Measurements from ENCODE around the gene ATP6V0C. TPM values are rescaled to one million over a fixed set of nuclear protein-coding genes. Genes with fewer than 3 reads are reported as not detected.

The ATP6V0C gene
- total RNA-seq, 1 experiment from 2014 or later, result 67.4 TPM

DNA sequence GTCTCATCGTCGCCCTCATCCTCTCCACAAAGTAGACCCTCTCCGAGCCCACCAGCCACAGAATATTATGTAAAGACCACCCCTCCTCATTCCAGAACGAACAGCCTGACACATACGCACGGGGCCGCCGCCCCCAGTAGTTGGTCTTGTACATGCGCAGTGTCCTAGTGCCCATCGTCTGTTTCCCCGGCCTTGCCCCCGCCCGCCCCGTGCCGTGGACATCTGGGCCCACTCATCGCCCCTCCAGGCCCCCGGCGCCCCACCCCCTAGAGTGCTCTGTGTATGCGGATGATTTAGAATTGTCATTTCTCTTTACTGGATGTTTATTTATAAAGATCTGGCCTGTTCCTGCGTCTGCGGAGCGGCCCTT lies 5.9 kb downstream of the ATP6V0C start:
- H3K9me3 ChIP-seq (ENCODE audit: low read length), result no peaks in the 10 kb centered on the region
- H3K27ac ChIP-seq (ENCODE audit: low read length), result no peak overlapping the region
- intact Hi-C loops (cut with micrococcal nuclease), result no loop called here
- no peaks in the 10 kb centered on the region for H3K27me3 ChIP-seq (ENCODE audit: low read length)
- peak overlapping the region; percentile 44; the same call in 1 of the 2 replicates for H3K4me2 ChIP-seq (ENCODE audit: low read length)
- peaks cover 11% of the 10 kb centered on the region; the same call in 1 of the 2 replicates for H3K36me3 ChIP-seq (ENCODE audit: low read depth, low read length)
- peaks cover 32% of the 10 kb centered on the region for H3K4me1 ChIP-seq (ENCODE audit: insufficient read depth, low read length)
- no peak overlapping the region for H3K4me3 ChIP-seq (ENCODE audit: low read length)
- H3K79me2 ChIP-seq (ENCODE audit: low read length), result peaks cover 69% of the 10 kb centered on the region
- ATAC-seq, result no peak
- BruUV-seq (replicated peaks), result no TSS peak
- no peak overlapping the region for H3K9ac ChIP-seq (ENCODE audit: low read length)
- POLR2A ChIA-PET (ENCODE audit: unreplicated experiment), result no interaction called here
- no peak for TF ChIP-seq EZH2phosphoT487 (IDR thresholded peaks at IDR 0.05; ENCODE audit: borderline replicate concordance, low read length)
- no peak for TF ChIP-seq EZH2 (IDR thresholded peaks at IDR 0.05; ENCODE audit: low read length, unreplicated experiment)
- TF ChIP-seq, protein P1, sequence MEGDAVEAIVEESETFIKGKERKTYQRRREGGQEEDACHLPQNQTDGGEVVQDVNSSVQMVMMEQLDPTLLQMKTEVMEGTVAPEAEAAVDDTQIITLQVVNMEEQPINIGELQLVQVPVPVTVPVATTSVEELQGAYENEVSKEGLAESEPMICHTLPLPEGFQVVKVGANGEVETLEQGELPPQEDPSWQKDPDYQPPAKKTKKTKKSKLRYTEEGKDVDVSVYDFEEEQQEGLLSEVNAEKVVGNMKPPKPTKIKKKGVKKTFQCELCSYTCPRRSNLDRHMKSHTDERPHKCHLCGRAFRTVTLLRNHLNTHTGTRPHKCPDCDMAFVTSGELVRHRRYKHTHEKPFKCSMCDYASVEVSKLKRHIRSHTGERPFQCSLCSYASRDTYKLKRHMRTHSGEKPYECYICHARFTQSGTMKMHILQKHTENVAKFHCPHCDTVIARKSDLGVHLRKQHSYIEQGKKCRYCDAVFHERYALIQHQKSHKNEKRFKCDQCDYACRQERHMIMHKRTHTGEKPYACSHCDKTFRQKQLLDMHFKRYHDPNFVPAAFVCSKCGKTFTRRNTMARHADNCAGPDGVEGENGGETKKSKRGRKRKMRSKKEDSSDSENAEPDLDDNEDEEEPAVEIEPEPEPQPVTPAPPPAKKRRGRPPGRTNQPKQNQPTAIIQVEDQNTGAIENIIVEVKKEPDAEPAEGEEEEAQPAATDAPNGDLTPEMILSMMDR (conservative IDR thresholded peaks at IDR 0.05; ENCODE audit: low read depth, low read length), result no peak
- H3K9me2 ChIP-seq (replicated peaks; ENCODE audit: low read length), result no peaks in the 10 kb centered on the region
- CTCF ChIA-PET, result interaction anchor here (0.5 kb wide), 1 partner anchor 83 kb away, joined by 5 read pairs; no protein-coding TSS in a partner anchor
- no peak for DNase-seq
- H4K20me1 ChIP-seq (ENCODE audit: low read length), result peaks cover 38% of the 10 kb centered on the region
- H2AFZ ChIP-seq (ENCODE audit: low read length), result no peak overlapping the region
- no peaks in the 10 kb centered on the region for H3F3A ChIP-seq (ENCODE audit: low read length, unreplicated experiment)

DNA sequence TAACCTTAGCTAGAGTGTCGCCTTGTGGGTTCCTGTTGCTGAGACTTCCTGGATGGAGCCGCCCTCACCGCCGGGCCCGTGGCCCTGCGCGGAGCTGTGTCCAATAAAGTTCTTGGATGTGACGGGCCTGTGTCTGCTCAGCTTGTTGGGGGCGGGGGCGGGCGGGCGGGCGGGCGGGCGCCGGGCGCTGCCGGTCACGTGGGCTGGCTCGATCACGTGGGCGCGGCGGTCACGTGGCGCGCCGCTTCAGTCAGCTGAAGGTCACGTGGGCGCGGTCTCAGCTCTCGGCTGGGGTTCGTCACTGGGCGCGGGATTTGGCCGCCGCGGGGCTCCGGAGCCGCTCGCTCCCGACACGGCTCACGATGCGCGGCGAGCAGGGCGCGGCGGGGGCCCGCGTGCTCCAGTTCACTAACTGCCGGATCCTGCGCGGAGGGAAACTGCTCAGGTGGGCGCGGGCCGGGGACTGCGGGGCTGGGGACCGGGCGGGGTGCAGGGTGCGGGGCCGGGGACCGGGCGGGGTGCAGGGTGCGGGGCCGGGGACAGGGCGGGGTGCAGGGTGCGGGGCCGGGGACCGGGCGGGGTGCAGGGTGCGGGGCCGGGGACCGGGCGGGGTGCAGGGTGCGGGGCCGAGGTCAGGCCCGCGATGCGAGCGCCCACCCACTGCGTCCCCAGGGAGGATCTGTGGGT lies 6.5 kb downstream of the ATP6V0C start, which contains the start of gene AMDHD2:
AMDHD2 (plus strand) TSS at position 275 of the 687 bp plus-strand sequence; CDS start at position 363, 88 bp downstream.
- no peaks in the 10 kb centered on the region for H3K9me2 ChIP-seq (replicated peaks; ENCODE audit: low read length)
- peaks cover 11% of the 10 kb centered on the region; the same call in 1 of the 2 replicates for H3K36me3 ChIP-seq (ENCODE audit: low read depth, low read length)
- no peaks in the 10 kb centered on the region for H3K27me3 ChIP-seq (ENCODE audit: low read length)
- ATAC-seq (peak; percentile 78), DNase-seq (peak; percentile 82)
- H3K4me1 ChIP-seq (ENCODE audit: insufficient read depth, low read length), result peaks cover 28% of the 10 kb centered on the region
- peak within 1 kb of the TSS; percentile 78 for H3K4me3 ChIP-seq (ENCODE audit: low read length)
- no peaks in the 10 kb centered on the region for H3K9me3 ChIP-seq (ENCODE audit: low read length)
- H3K9ac ChIP-seq (ENCODE audit: low read length), result peak within 1 kb of the TSS; percentile 79
- ChIA-PET POLR2A (ENCODE audit: unreplicated experiment) (interaction anchor here (0.8 kb wide), 1 partner anchor 11 kb away, joined by 14 read pairs; the partner anchor contains the start of gene CEMP1), CTCF (interaction anchor here (0.5 kb wide), 1 partner anchor 82 kb away, joined by 5 read pairs; no protein-coding TSS in a partner anchor)
- no peak for TF ChIP-seq EZH2 (IDR thresholded peaks at IDR 0.05; ENCODE audit: low read length, unreplicated experiment)
- TF ChIP-seq EZH2phosphoT487 (IDR thresholded peaks at IDR 0.05; ENCODE audit: borderline replicate concordance, low read length), result no peak
- TF ChIP-seq, protein P1 (conservative IDR thresholded peaks at IDR 0.05; ENCODE audit: low read depth, low read length), result no peak
- H2AFZ ChIP-seq (ENCODE audit: low read length), result no peak within 1 kb of the TSS
- H3K4me2 ChIP-seq (ENCODE audit: low read length), result peak within 1 kb of the TSS; percentile 92
- peaks cover 64% of the 10 kb centered on the region for H3K79me2 ChIP-seq (ENCODE audit: low read length)
- no peaks in the 10 kb centered on the region for H3F3A ChIP-seq (ENCODE audit: low read length, unreplicated experiment)
- intact Hi-C loops (cut with micrococcal nuclease), result no loop called here
- BruUV-seq (replicated peaks), result no TSS peak
- peaks cover 32% of the 10 kb centered on the region for H4K20me1 ChIP-seq (ENCODE audit: low read length)
- H3K27ac ChIP-seq (ENCODE audit: low read length), result peak within 1 kb of the TSS; percentile 48

Data from PC-3 (cell line).